Measurements from ENCODE around the gene MYO3B.

GRCh38 chr2:170500104-170500503, 322.2 kb downstream of the MYO3B start:
- TF ChIP-seq CTCF (IDR thresholded peaks at IDR 0.05) (no peak), EZH2 (IDR thresholded peaks at IDR 0.05; ENCODE audit: borderline replicate concordance, insufficient read depth, low read depth, low read length, poor library complexity, severe bottlenecking) (no peak)

Data from B cell (primary cell).